B cell (primary cell): ENCODE results near the gene SH3GL1. TPM values are rescaled to one million over a fixed set of nuclear protein-coding genes. Genes with fewer than 3 reads are reported as not detected.

Experiments
- ATAC-seq: fragments of 200-7000 bp; cut with Tn5 transposase; one replicate; pipeline ENCODE4 v1.10.0; 2021; ENCODE audit warnings: low read depth, mild to moderate bottlenecking, moderate number of reproducible peaks, moderate library complexity
- CTCF ChIA-PET: fragments of 350-600 bp; sonication (Branson Sonifier 250); formaldehyde crosslinking; loops from one replicate; lab custom pipeline; 2021; ENCODE audit warnings: antibody characterized with exemption, inconsistent platforms; lab: Charles Lee
- POLR2A ChIA-PET: fragments of 350-600 bp; sonication (Branson Sonifier 250); formaldehyde crosslinking; loops from one replicate; lab custom pipeline; 2021; ENCODE audit warnings: antibody characterized with exemption; lab: Charles Lee
- DNase-seq: peaks from one replicate; pipeline ENCODE4 v3.0.0; 2013
- H2AFZ ChIP-seq: 2 replicates; pipeline ENCODE4 v1.6.1; 2012; ENCODE audit warnings: mild to moderate bottlenecking, low read depth, low read length; ENCODE audit not compliant: insufficient read depth, poor library complexity, severe bottlenecking
- H3K27ac ChIP-seq, 2 donors: 1 replicate in 1 of 2; 2 replicates in 1 of 2; pipeline ENCODE4 v1.5.1; 2012 to 2013; ENCODE audit warnings: low read length in 2 of 2, mild to moderate bottlenecking in 2 of 2, moderate library complexity in 1 of 2
- H3K27me3 ChIP-seq, 4 experiments: fragments of 200-600 bp in 1 of 4; sonication (generic) in 1 of 4; replicated peaks in 1 of 4; 1 replicate in 2 of 4; 2 replicates in 2 of 4; pipeline versions ENCODE4 v1.6.1 to v1.7.0; 2013 to 2016; ENCODE audit warnings: low read length in 3 of 4, mild to moderate bottlenecking in 2 of 4, mixed read lengths in 1 of 4, moderate library complexity in 1 of 4; ENCODE audit not compliant: insufficient read depth in 4 of 4, control insufficient read depth in 3 of 4; ENCODE audit errors: control extremely low read depth in 1 of 4
- H3K36me3 ChIP-seq, 2 experiments: replicated peaks in 1 of 2; 1 replicate in 1 of 2; 2 replicates in 1 of 2; pipeline versions ENCODE4 v1.6.1 to v1.7.1; 2013; ENCODE audit warnings: low read length in 1 of 2; ENCODE audit not compliant: insufficient read depth in 2 of 2, control insufficient read depth in 1 of 2; ENCODE audit errors: control extremely low read depth in 1 of 2, extremely low read depth in 1 of 2
- H3K4me1 ChIP-seq, 2 donors: fragments of 200-600 bp in 1 of 2; sonication (generic) in 1 of 2; 1 replicate in 1 of 2; 2 replicates in 1 of 2; pipeline versions ENCODE4 v1.5.1 to v1.6.1; 2013 to 2017; ENCODE audit warnings: low read length in 2 of 2; ENCODE audit not compliant: control insufficient read depth in 2 of 2, insufficient read depth in 2 of 2
- H3K4me2 ChIP-seq: replicated peaks from 2 replicates; pipeline ENCODE3; 2012; ENCODE audit warnings: mild to moderate bottlenecking, low read depth, low read length; ENCODE audit not compliant: poor library complexity, severe bottlenecking
- H3K4me3 ChIP-seq, 5 experiments: fragments of 200-600 bp in 1 of 5; sonication (generic) in 1 of 5; 1 replicate in 3 of 5; 2 replicates in 2 of 5; pipeline versions ENCODE4 v1.5.1 to v1.7.0; 2011 to 2016; ENCODE audit warnings: low read length in 4 of 5, mild to moderate bottlenecking in 4 of 5, low read depth in 2 of 5, control low read depth in 1 of 5, moderate library complexity in 1 of 5; ENCODE audit not compliant: insufficient read depth in 1 of 5; ENCODE audit errors: control extremely low read depth in 1 of 5, extremely low read depth in 1 of 5
- H3K79me2 ChIP-seq: fragments of 200-600 bp; sonication (generic); one replicate; pipeline ENCODE4 v1.6.0; 2016; ENCODE audit warnings: low read length; ENCODE audit not compliant: control insufficient read depth, insufficient read depth
- H3K9ac ChIP-seq: fragments of 200-600 bp; sonication (generic); 2 replicates; pipeline ENCODE4 v1.6.1; 2017; ENCODE audit warnings: mild to moderate bottlenecking, low read length, moderate library complexity
- H3K9me3 ChIP-seq, 3 donors: one replicate each; pipeline versions ENCODE4 v1.6.1 to v1.7.1; 2013; ENCODE audit warnings: low read length in 2 of 3; ENCODE audit not compliant: control insufficient read depth in 2 of 3, insufficient read depth in 1 of 3; ENCODE audit errors: control extremely low read depth in 1 of 3
- H4K20me1 ChIP-seq: 2 replicates; pipeline ENCODE4 v1.6.0; 2012; ENCODE audit warnings: mild to moderate bottlenecking, low read length; ENCODE audit not compliant: insufficient read depth, control insufficient read depth, poor library complexity, severe bottlenecking
- H3K27ac Mint-ChIP-seq: one replicate; pipeline ENCODE4 v1.8.0; 2021; ENCODE audit warnings: mixed read lengths
- H3K27me3 Mint-ChIP-seq: one replicate; pipeline ENCODE4 v1.8.0; 2021; ENCODE audit warnings: mixed read lengths
- H3K4me1 Mint-ChIP-seq: one replicate; pipeline ENCODE4 v1.8.0; 2021; ENCODE audit warnings: mixed read lengths
- H3K4me3 Mint-ChIP-seq: one replicate; pipeline ENCODE4 v1.8.0; 2021; ENCODE audit warnings: mixed read lengths
- H3K9me3 Mint-ChIP-seq: one replicate; pipeline ENCODE4 v1.8.0; 2022; ENCODE audit warnings: mixed read lengths; ENCODE audit not compliant: insufficient read depth
- CTCF ChIP-seq: fragments of 200-600 bp; IDR thresholded peaks from one replicate; pipeline ENCODE4 v1.8.0; 2022; ENCODE audit warnings: antibody characterized with exemption, mild to moderate bottlenecking
- EZH2 ChIP-seq: IDR thresholded peaks from 2 replicates; pipeline ENCODE4 v1.6.1; 2012; ENCODE audit warnings: borderline replicate concordance, low read depth, mild to moderate bottlenecking, moderate library complexity, low read length; ENCODE audit not compliant: insufficient read depth, poor library complexity, severe bottlenecking
- WGBS: methylation state at CpG from one replicate; pipeline ENCODE4 v1.1.5; 2013; ENCODE audit warnings: missing lambda C conversion rate; ENCODE audit not compliant: insufficient coverage; 5-methylcytosine and 5-hydroxymethylcytosine counted together
- intact Hi-C: fragments of 100-400 bp; cut with micrococcal nuclease; formaldehyde crosslinking; loops from one replicate; pipeline ENCODE4 v1.10.0; 2022
- polyA plus RNA-seq: library from polyadenylated mRNA; depleted of rRNA; stranded (reverse); fragments of >200 nt; gene quantifications from 2 replicates; pipeline ENCODE4 v1.2.3, GENCODE V29; 2012
- total RNA-seq, 2 donors: library from RNA; stranded (reverse); fragments of 120-200 nt in 1 of 2; gene quantifications; 1 replicate in 1 of 2; 2 replicates in 1 of 2; pipeline versions ENCODE4 v1.2.3 to v1.2.4, GENCODE V29; 2013 to 2022

SH3GL1 gene
- total and polyA plus RNA-seq, 2 donors (not counting 1 experiment from before 2014, with no cell fraction given), result 37.2 to 42.4 TPM

GRCh38 chr19:4342615-4343369 lies 57.6 kb downstream of the SH3GL1 start:
- peaks cover 0 to 4% of the 10 kb centered on the region in 2 experiments for H3K36me3 ChIP-seq
- WGBS, result under 1% methylated on average over 39 of the region's 39 CpGs
- H3K4me1 ChIP-seq, result peaks cover 10 to 32% of the 10 kb centered on the region in 2 donors
- peak overlapping the region; percentile 90 for H3K4me3 Mint-ChIP-seq
- no peaks in the 10 kb centered on the region for H3K27me3 ChIP-seq
- POLR2A ChIA-PET, result interaction anchor here (1.0 to 2.0 kb wide), 9 partner anchors 10 to 1307 kb away, joined by 3 to 11 read pairs (median 3); partner anchors contain the start of genes CHAF1A and HDGFL2
- peak overlapping the region; percentile 63 to 89 (median 81) for H3K4me3 ChIP-seq
- H3K79me2 ChIP-seq, result peaks cover 9% of the 10 kb centered on the region
- H3K27me3 Mint-ChIP-seq, result no peaks in the 10 kb centered on the region
- no peaks in the 10 kb centered on the region for H3K9me3 Mint-ChIP-seq
- peak overlapping the region; percentile 68 for H3K9ac ChIP-seq
- CTCF ChIA-PET, result interaction anchor here (0.6 to 3.2 kb wide), 12 partner anchors 10 to 1232 kb away, joined by 3 to 32 read pairs (median 4); partner anchors contain the start of genes CHAF1A and SH3GL1
- intact Hi-C loops, result loop anchor here (1.0 to 2.0 kb wide), 5 partner anchors 14 to 129 kb away; partner anchors contain the start of genes SH3GL1 and UBXN6
- H3K9me3 ChIP-seq, result no peaks in the 10 kb centered on the region
- H2AFZ ChIP-seq, result peak overlapping the region; percentile 92
- peak overlapping the region; percentile 64 to 82 for H3K27ac ChIP-seq
- TF ChIP-seq CTCF (no peak), EZH2 (peak; percentile 100)
- peak overlapping the region; percentile 69 for H3K27ac Mint-ChIP-seq
- peak overlapping the region; percentile 91 for H3K4me2 ChIP-seq
- peak; percentile 97 for DNase-seq
- H4K20me1 ChIP-seq, result no peaks in the 10 kb centered on the region
- H3K4me1 Mint-ChIP-seq, result peaks cover 27% of the 10 kb centered on the region
- ATAC-seq, result peak; percentile 85
